Dermis blood vessel endothelial cell (primary cell): Measurements from ENCODE around the gene ZNF281. TPM values are rescaled to one million over a fixed set of nuclear protein-coding genes. Genes with fewer than 3 reads are reported as not detected.

ENCODE experiments used
- DNase-seq: peaks from one replicate; pipeline ENCODE4 v3.0.0; 2010
- total RNA-seq: library from RNA; depleted of rRNA; stranded (reverse); fragments of >200 nt; gene quantifications from 2 replicates; pipeline ENCODE4 v1.2.3, GENCODE V29; 2014

Gene ZNF281
- total RNA-seq, 1 donor from 2014 or later = 23.5 TPM

DNA sequence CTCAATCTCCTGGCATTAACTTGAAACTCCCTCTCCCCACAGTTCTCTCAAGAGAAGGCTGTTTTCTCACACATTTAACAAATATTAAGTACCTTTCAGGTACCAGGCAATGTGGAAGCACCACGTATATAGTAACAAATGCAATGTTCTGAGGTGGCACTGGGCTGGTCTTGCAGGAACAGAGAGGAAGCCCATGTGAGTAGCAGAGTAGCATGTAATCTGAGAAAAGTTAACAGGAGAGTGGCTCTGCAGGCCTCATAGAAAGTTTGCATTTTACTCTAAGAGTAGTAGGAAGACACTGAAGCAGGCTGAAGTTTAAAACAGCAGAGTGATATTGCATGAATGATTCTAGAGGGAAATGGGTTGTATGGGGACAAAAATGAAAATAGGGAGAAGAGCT lies 21.0 kb downstream of the ZNF281 start:
- DNase-seq = no peak

- DNase-seq = no peak
Observed at GRCh38 chr1:200386416-200386815, 23.4 kb downstream of the ZNF281 start.

DNA sequence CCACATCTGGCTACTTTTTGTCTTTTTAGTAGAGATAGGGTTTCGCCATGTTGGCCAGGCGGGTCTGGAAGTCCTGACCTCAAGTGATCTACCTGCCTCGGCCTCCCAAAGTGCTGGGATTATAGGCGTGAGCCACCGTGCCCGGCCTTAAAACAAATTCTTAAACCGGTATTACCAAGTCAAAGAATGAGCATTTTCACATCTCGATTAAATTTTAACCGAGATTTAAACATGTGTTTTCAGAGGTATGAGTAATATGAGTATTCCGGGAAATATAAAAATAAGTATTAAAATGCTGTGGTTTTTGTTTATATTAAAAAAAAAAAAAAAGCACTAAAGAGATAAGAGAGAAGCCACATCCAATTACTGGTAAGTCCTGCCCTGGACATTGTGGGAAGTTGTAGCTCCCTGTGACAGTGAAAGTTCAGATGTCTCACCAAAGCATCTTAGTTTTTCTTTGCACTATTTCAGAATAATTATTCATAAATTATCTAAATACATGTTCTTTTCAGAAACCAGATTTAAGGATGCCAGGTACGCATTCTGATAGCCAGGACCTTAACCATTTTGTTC lies 24.9 kb downstream of the ZNF281 start:
- no peak for DNase-seq

DNA sequence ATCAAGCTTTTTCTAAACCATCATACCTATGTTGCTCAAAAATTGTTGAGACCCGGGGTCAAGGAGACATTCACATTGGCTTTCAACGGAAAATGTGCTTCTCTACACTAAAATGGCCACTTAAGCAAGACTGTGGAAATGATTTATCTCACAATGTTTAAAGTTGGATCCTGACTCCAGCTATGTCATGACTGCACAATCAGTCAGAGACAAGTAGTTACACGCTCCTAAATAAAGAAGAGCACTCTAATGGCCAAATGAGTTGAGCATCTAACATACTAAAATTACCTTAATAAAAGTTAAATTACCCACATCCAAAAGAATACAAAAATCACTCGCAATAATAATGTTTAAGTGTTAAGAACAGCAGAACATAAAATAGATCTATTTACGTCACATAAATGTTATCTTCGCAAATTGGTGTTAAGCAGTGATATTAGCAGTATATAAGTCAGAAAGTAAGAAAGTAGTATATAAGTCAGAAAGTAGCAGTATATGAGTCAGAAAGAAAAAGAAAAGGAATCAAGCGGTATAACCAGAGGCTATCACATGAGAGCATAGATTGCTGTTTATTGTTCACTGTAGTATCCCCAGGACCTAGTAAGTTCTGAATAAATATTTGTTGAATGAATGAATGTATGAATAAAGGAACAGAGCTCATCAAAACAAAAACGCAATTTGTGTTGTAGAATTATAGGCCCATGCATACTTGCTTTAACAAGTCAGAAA lies 28.4 kb downstream of the ZNF281 start:
- no peak for DNase-seq

DNA sequence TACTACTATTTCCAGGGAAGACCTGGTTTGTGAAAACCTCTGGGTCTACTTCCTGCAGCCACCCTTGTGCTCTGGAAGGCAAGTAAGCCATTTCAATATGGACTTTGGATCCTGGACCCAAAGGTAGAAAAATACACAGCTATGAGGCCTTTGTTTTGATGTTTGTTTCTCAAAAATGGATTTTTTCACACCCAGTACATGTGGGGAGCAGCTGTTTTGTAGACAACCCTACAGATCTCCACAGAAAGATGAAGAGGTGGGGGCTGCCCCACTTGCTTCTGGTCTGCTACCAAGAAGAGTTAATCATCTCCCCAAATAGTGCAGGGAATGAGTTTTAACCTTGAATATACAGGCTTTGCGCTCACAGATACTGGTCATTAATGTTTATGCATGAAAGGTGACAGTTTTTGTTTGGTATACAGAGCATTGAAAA lies 29.2 kb downstream of the ZNF281 start:
- no peak for DNase-seq

DNA sequence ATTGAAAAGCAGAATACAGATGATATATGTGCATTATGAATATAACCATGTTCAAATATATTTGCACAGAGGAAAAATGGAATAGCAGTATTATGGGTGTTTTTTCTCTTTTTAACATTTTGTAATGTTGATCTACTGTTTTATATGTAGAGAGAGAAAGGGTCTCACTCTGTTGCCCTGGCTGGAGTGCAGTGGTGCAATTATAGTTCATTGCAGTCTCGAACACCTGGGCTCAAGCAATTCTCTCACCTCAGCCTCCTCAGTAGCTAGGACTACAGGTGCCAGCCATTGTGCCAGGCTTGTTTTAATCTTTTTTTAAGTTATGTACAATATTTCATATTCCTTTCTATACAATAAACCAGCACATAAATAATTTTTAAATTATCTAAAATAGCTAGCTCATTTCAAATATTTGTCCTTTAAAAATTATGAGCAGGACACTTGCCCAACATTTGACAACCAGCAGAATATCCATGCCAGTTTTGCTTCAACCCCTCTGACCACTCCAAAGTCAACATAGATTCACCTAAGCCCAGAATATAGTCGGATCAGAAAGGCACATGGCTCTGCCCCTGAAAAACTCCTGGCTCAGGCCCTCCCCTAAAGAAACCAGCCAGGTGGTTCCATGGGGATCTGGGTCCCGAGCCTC lies 29.8 kb downstream of the ZNF281 start:
- no peak for DNase-seq

- peak; percentile 47 for DNase-seq
Observed at GRCh38 chr1:200379432-200379757, 30.4 kb downstream of the ZNF281 start.

DNA sequence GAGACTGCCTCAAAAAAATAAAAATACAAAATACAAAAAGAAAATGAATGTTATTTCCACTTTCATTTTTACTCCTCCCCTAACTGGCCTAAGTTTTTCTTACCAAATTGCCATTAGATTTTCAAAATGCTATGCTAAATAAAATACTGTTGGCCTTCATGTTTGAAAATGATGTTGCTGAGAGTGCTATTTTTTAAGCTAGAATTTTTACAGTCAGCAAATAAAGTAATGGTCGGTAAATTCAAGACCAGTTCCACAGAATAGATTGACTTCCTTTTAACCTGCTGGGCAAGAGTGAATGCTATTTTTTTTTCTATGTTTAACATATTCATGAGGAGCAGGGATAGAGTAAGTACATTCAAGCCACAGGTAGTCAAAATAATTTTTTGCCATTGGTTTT lies 31.7 kb downstream of the ZNF281 start:
- DNase-seq = no peak

GRCh38 chr1:200376528-200376927 lies 33.3 kb downstream of the ZNF281 start:
- DNase-seq = no peak

- DNase-seq = no peak
Observed at GRCh38 chr1:200374569-200375295, 35.1 kb downstream of the ZNF281 start.

DNA sequence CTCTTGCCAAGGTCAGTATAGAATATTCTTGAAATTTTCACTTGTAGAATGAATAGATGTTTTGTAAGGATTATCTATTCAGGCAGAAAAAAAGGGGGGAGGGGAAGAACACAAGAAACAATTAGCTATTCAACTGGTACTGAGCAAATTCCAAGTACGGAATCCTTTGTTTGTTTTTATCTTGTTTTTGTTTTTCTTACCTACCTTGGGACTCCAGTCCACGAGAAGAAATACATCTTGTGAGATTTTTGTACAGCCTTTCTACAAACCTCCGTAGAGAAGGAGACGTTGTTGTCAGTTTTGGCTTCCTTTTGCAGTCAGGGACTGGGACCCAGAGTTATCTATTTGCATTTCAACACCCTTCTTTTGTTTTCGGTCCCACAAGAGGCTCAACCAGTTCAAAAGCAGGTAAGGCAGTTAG lies 36.0 kb downstream of the ZNF281 start:
- DNase-seq = no peak

- no peak for DNase-seq
Observed at GRCh38 chr1:200372885-200373181, 37.0 kb downstream of the ZNF281 start.

GRCh38 chr1:200372095-200372884 lies 37.5 kb downstream of the ZNF281 start:
- peak; percentile 40 for DNase-seq

DNA sequence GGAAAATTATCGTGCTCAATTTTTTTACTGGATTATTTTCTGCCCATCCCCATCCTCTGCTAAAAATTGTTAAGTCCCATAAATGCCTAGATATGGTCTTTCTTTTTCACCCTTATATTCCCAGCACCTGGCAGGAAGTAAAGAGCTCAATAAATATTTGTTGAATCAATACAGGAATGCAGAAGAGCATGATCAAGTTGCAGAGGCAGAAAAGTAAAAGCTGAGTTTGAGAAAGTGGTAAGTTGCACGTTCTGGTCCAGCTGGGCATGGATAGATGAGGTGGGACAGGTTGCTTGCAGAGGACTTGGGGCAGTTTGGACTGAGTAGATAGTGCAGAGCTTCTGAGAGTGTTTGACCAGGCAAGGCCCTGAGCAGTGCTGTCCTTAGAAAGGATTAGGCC lies 40.1 kb downstream of the ZNF281 start:
- no peak for DNase-seq

GRCh38 chr1:200369131-200369530 lies 40.7 kb downstream of the ZNF281 start:
- DNase-seq = no peak

GRCh38 chr1:200368556-200368955 lies 41.3 kb downstream of the ZNF281 start:
- DNase-seq = no peak

DNA sequence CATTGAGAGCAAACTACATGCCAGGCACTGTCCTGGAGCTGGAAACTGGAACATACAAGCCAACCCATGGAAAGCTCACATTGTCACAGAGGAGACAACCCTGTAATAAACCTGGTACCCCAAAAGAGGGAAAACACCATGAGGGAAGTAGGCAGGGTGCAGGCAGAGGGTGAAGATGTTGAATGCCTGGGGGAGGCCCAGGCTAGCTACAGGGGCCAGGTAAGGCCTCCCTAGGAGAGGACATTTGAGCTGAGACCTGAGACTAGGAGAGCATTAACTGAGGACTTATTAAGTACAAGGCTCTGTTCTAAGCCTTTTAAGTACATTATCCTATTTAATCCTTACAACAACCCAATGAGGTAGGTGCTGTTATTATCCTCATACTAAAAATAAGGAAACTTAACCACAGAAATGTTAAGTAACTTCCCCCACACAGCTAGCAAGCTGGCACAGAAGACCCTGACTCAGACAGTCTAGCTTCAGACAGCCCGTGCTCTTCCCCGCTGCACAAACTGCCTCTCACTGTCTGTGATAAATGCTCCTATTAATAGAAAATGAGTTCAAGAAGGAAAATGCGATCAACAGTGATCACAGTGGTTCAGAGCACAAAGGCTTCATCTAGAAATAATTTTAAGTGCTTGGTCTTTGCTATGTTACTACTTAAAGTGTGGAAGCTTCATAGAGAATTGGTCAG lies 41.8 kb downstream of the ZNF281 start:
- no peak for DNase-seq

- DNase-seq = no peak
Observed at GRCh38 chr1:200366577-200367253, 43.1 kb downstream of the ZNF281 start.

GRCh38 chr1:200365897-200366426 lies 43.9 kb downstream of the ZNF281 start:
- DNase-seq = no peak

DNA sequence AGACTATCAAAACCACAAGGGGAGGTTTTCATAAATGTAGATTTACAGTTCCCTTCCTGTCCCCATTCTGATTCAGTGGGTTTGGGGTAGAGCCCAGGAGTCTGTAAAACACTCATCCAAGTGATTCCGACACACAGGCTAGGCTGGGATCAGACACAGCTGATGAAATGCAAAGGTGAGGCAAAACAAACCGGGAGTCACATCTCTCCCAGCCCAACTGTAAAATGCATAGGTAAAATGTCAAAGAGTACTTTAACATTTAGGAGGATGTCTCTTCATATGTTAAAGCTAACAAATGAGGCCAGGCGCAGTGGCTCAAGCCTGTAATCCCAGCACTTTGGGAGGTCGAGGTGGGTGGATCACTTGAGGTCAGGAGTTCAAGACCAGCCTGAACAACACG lies 45.0 kb downstream of the ZNF281 start:
- DNase-seq = no peak

DNA sequence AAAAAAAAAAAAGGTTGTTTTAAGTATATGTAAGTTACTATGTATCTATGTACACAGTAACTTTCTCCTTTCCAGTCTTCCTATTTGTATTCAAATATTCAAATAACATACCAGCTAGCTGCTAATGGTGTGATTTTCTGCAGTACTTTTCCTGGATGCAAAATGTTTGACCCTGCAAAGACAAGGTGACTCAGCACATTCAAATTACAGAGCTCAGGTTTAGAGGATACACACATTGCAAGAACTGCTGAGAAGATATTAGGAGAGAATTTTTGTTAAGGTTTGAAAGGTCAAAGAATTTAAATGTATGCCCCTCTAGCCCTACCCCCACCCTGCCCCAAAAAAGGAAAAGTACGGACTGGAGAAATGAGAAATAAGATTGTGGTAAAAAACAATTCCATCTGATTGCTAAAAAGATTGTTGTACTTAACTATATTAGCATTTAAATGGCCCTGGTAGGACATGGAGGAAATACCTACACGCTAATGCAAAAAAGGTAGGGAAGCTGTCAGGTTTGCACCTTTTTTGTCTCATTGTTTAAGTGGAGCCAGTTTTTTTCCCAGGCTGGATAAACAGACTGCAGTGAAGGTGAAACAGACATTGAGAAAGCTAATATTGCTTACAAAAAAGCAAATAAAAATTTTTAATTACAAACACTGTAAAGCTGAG lies 45.6 kb downstream of the ZNF281 start:
- DNase-seq = peak; percentile 37
